Measurements from ENCODE around the gene KIF5A. TPM values are rescaled to one million over a fixed set of nuclear protein-coding genes. Genes with fewer than 3 reads are reported as not detected.

KIF5A gene
- total and polyA plus RNA-seq, 2 donors (not counting 3 experiments of a cell fraction or from before 2014, with no cell fraction given) = 0.07 to 0.35 TPM

DNA sequence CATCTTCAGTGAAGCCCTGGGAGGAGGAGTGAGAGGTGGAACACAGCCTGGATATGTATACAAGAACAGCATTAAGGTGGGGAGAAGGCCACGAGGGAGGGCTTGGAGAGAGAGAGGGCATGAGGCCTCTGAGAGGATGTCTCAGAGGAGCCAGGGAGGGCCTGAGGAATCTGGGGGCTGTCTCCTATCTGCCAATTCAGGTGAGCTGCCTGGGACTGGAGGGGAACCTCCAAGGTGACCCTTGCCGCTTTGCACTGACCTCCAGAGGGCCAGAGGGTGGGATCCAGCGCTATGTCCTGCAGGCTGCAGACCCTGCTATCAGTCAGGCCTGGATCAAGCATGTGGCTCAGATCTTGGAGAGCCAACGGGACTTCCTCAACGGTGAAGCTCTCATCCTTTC, 65.8 kb downstream of the KIF5A start:
- POLR2A ChIA-PET = no interaction called here
- no peaks in the 10 kb centered on the region for H3K79me2 ChIP-seq (ENCODE audit: control insufficient read depth, insufficient read depth, low read length)
- H2AFZ ChIP-seq (ENCODE audit: low read depth, low read length) = no peak overlapping the region
- no peaks in the 10 kb centered on the region for H3K9me3 ChIP-seq (replicated peaks; ENCODE audit: control insufficient read depth, insufficient read depth, low read length)
- BruUV-seq (replicated peaks) = no TSS peak
- intact Hi-C loops (cut with micrococcal nuclease) = no loop called here
- H3K36me3 ChIP-seq (ENCODE audit: control insufficient read depth in 2 of 2, extremely low read depth in 1 of 2, insufficient read depth in 2 of 2, low read length in 2 of 2) = no peaks in the 10 kb centered on the region
- H3K9me1 ChIP-seq (replicated peaks; ENCODE audit: control insufficient read depth, extremely low read depth, insufficient read depth, low read length) = no peaks in the 10 kb centered on the region
- peaks cover 3% of the 10 kb centered on the region for H3K4me1 ChIP-seq (ENCODE audit: control insufficient read depth, extremely low read depth, insufficient read depth, low read length)
- no peak overlapping the region for H3K27ac ChIP-seq (ENCODE audit: insufficient read depth, low read depth, low read length)
- no peak overlapping the region for H3K9ac ChIP-seq (replicated peaks; ENCODE audit: extremely low read depth, insufficient read depth, low read length)
- no peaks in the 10 kb centered on the region for H4K20me1 ChIP-seq (replicated peaks; ENCODE audit: control insufficient read depth, extremely low read depth, insufficient read depth, low read length)
- no peak for DNase-seq (ENCODE audit: low read depth, low spot score)
- no peak for TF ChIP-seq JUN (IDR thresholded peaks at IDR 0.05; ENCODE audit: borderline replicate concordance, insufficient read depth, insufficient read length, low read depth)
- TF ChIP-seq, protein P1, sequence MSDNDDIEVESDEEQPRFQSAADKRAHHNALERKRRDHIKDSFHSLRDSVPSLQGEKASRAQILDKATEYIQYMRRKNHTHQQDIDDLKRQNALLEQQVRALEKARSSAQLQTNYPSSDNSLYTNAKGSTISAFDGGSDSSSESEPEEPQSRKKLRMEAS (IDR thresholded peaks at IDR 0.05; ENCODE audit: insufficient read depth, insufficient read length) = no peak
- TF ChIP-seq, protein P2, sequence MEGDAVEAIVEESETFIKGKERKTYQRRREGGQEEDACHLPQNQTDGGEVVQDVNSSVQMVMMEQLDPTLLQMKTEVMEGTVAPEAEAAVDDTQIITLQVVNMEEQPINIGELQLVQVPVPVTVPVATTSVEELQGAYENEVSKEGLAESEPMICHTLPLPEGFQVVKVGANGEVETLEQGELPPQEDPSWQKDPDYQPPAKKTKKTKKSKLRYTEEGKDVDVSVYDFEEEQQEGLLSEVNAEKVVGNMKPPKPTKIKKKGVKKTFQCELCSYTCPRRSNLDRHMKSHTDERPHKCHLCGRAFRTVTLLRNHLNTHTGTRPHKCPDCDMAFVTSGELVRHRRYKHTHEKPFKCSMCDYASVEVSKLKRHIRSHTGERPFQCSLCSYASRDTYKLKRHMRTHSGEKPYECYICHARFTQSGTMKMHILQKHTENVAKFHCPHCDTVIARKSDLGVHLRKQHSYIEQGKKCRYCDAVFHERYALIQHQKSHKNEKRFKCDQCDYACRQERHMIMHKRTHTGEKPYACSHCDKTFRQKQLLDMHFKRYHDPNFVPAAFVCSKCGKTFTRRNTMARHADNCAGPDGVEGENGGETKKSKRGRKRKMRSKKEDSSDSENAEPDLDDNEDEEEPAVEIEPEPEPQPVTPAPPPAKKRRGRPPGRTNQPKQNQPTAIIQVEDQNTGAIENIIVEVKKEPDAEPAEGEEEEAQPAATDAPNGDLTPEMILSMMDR (IDR thresholded peaks at IDR 0.05; ENCODE audit: extremely low read depth in 1 of 2, insufficient read depth in 1 of 2, low read depth in 1 of 2, low read length in 2 of 2) = no peak
- no peak for TF ChIP-seq FOS (IDR thresholded peaks at IDR 0.05; ENCODE audit: borderline replicate concordance, insufficient read depth, low read length)
- TF ChIP-seq POLR2AphosphoS5 (IDR thresholded peaks at IDR 0.05; ENCODE audit: insufficient read depth, low read depth, low read length) = no peak
- no peak for TF ChIP-seq EZH2 (IDR thresholded peaks at IDR 0.05; ENCODE audit: borderline replicate concordance, low read depth, low read length, severe bottlenecking)
- no peak for TF ChIP-seq POLR2A (IDR thresholded peaks at IDR 0.05; ENCODE audit: low read depth, low read length)
- no peak for TF ChIP-seq MYC (IDR thresholded peaks at IDR 0.05; ENCODE audit: low read depth, low read length)
- TF ChIP-seq GATA2 (IDR thresholded peaks at IDR 0.05; ENCODE audit: insufficient read depth, insufficient read length, low read depth, low read length) = no peak
- no peak for FAIRE-seq
- no peak overlapping the region for H3K4me2 ChIP-seq (ENCODE audit: insufficient read depth, low read length)
- H3K4me3 ChIP-seq (replicated peaks in 1 of 3; ENCODE audit: insufficient read depth in 1 of 3, low read depth in 1 of 3, low read length in 3 of 3) = no peak overlapping the region
- H3K27me3 ChIP-seq (ENCODE audit: control insufficient read depth in 2 of 2, insufficient read depth in 2 of 2, low read length in 2 of 2) = peaks cover 25 to 33% of the 10 kb centered on the region in 2 experiments
- dilution Hi-C loops (cut with MboI; ENCODE audit: extremely low pct_ligation_motif_present, low sequenced_read_pairs) = no loop called here
- CTCF ChIA-PET = interaction anchor here (1.4 to 5.7 kb wide), 2 partner anchors 17 to 32 kb away, joined by 7 to 54 read pairs; partner anchors contain the start of gene B4GALNT1

All from endothelial cell of umbilical vein (primary cell).